Mucosa of descending colon (tissue), 3 donors: ENCODE data around the gene ARL13A. TPM values are rescaled to one million over a fixed set of nuclear protein-coding genes. Genes with fewer than 3 reads are reported as not detected.

Experiments
- ATAC-seq: fragments of 200-7000 bp; cut with Tn5 transposase; one replicate; pipeline ENCODE4 v1.9.1; 2020; ENCODE audit warnings: mild to moderate bottlenecking, moderate library complexity
- DNase-seq, 3 donors: peaks; one replicate each; pipeline ENCODE4 v3.0.0-alpha.2; 2020
- H3K36me3 ChIP-seq: fragments of 200-600 bp; one replicate; pipeline ENCODE4 v1.8.0; 2021; ENCODE audit warnings: low read depth, mild to moderate bottlenecking
- H3K4me1 ChIP-seq: fragments of 200-600 bp; one replicate; pipeline ENCODE4 v1.8.0; 2021; ENCODE audit warnings: low read depth, mild to moderate bottlenecking
- H3K4me3 ChIP-seq: fragments of 200-600 bp; one replicate; pipeline ENCODE4 v1.8.0; 2021; ENCODE audit warnings: mild to moderate bottlenecking
- H3K9me3 ChIP-seq: fragments of 200-600 bp; one replicate; pipeline ENCODE4 v1.8.0; 2021; ENCODE audit warnings: mild to moderate bottlenecking
- intact Hi-C, 2 donors: fragments of 100-400 bp; cut with DNase I in 1 of 2; cut with micrococcal nuclease in 1 of 2; formaldehyde crosslinking; loops; one replicate each; pipeline versions ENCODE4 v1.11.0 to v1.11.1; 2022; cut with DNase I, micrococcal nuclease
- total RNA-seq, 3 donors: library from RNA; stranded (reverse); fragmentation: NEBNext Ultra II Directional in 2 of 3; extraction: Animal tissue kit (Norgen Biotek cat#: 25700) in 2 of 3; gene quantifications; one replicate each; pipeline versions ENCODE4 v1.2.1 to v1.2.4, GENCODE V29; 2021 to 2023
- TF ChIP-seq, protein P1 (sequence below): fragments of 200-600 bp; IDR thresholded peaks from one replicate; pipeline ENCODE4 v1.8.0; 2022; ENCODE audit warnings: antibody characterized with exemption, mild to moderate bottlenecking
- donor health status: DM: no; HTN: no; CAD: no; lungs with moderate emphysema.
- donor health status: DM: no; HTN: no; CAD: no.
- donor health status: DM: no; HTN: yes; CAD: no.

ARL13A gene
- total RNA-seq, 3 donors from 2014 or later, result not detected

DNA sequence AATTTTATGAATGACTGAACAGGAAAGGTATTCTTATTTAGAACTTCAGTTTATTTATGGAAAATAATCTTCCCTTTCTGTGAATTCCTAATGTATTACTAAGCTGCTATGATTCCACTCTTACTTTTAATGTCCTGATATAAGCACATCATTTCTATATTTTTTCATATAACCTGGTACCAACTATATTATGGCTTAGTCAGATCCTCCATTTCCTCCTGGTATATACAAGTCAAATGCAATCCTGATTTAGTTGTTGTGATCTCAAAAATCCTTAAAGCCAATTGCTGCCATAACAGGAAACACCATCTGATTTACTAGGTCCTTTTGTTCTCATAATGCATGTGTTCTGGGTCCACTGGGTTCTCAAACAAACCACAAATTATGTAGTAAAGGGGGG is 55.6 kb downstream of the ARL13A start:
- no peaks in the 10 kb centered on the region for H3K4me1 ChIP-seq
- ATAC-seq (no peak), DNase-seq (no peak)
- no peaks in the 10 kb centered on the region for H3K36me3 ChIP-seq
- H3K9me3 ChIP-seq, result no peaks in the 10 kb centered on the region
- H3K4me3 ChIP-seq, result no peak overlapping the region
- intact Hi-C loops, result no loop called here
- TF ChIP-seq, protein P1, sequence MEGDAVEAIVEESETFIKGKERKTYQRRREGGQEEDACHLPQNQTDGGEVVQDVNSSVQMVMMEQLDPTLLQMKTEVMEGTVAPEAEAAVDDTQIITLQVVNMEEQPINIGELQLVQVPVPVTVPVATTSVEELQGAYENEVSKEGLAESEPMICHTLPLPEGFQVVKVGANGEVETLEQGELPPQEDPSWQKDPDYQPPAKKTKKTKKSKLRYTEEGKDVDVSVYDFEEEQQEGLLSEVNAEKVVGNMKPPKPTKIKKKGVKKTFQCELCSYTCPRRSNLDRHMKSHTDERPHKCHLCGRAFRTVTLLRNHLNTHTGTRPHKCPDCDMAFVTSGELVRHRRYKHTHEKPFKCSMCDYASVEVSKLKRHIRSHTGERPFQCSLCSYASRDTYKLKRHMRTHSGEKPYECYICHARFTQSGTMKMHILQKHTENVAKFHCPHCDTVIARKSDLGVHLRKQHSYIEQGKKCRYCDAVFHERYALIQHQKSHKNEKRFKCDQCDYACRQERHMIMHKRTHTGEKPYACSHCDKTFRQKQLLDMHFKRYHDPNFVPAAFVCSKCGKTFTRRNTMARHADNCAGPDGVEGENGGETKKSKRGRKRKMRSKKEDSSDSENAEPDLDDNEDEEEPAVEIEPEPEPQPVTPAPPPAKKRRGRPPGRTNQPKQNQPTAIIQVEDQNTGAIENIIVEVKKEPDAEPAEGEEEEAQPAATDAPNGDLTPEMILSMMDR, result no peak

DNA sequence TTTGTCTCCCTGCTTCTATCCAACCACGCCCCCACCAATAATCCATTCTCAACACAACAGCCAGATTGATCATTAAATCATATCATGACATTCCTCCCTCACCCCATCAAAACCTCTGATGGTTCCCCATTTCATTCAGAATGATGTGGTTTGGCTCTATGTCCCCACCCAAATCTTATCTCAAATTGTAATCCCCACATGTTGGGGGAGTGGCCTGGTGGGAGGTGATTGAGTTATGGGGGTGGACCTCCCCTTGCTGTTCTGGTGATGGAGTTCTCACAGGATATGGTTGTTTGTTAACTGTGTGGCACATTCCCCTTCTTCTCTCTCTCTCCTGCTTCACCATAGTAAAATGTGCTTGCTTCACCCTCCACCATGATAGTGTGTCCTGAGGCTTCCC is 59.1 kb downstream of the ARL13A start:
- Histone ChIP-seq H3K4me3 (no peak overlapping the region), H3K9me3 (no peaks in the 10 kb centered on the region), H3K36me3 (no peaks in the 10 kb centered on the region), H3K4me1 (no peaks in the 10 kb centered on the region)
- TF ChIP-seq, protein P1, result no peak
- DNase-seq (no peak), ATAC-seq (no peak)
- intact Hi-C loops, result no loop called here

DNA sequence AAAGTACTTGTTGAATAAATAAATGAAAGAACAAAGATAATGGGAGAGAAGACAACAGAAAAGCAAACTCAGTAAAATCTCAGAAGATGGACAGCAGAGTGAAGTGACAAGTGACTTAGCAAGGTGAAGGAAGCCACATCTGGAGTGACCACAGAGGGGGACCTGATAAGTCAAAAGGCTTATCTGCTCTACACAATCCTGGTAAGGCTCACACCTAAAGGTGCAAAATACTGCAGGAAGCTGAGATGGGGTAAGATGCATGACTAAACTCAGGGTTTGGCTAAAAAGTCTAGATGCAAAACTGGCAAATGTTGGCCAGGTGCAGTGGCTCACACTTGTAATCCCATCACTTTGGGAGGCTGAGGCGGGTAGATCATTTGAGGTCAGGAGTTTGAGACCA is 60.2 kb downstream of the ARL13A start:
- intact Hi-C loops, result no loop called here
- no peak overlapping the region for H3K4me3 ChIP-seq
- no peaks in the 10 kb centered on the region for H3K9me3 ChIP-seq
- DNase-seq (no peak), ATAC-seq (no peak)
- H3K36me3 ChIP-seq, result no peaks in the 10 kb centered on the region
- TF ChIP-seq, protein P1, result no peak
- no peaks in the 10 kb centered on the region for H3K4me1 ChIP-seq

DNA sequence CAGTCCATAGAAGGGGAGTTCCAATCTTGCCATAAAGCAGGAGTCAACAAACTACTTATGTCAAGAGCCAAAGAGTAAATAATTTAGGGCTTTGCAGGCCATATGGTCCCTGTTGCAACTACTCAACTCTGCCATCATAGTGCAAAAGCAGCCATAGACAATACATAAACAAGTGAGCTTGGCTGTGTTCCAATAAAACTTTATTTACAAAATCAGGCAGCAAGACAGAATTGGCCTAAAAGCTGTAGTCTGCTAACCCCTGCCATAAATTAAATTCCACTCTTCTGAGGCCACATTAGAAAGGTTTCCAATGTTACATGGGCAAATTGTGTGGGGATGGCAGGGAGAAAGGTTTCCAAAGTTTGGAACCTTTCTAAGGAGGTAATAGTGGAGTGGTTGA is 67.7 kb downstream of the ARL13A start:
- ATAC-seq, result no peak
- no peaks in the 10 kb centered on the region for H3K36me3 ChIP-seq
- intact Hi-C loops, result no loop called here

DNA sequence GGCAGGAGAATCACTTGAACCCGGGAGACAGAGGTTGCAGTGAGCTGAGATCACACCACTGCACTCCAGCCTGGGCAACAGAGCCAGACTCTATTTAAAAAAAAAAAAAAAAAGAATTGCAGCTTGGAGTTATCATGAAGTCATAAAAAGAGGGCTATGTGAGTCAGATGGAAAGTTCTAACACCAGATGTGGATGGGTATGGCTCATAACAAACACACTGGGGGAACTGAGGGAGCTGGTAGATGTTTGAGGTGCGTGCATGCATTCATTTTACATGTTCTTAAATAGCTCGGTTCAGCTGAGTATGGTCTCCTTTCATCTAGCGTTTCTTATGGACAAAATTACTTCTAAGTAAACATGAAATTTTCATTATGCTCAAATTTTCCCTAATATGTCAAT is 70.7 kb downstream of the ARL13A start:
- DNase-seq (no peak), ATAC-seq (no peak)
- H3K9me3 ChIP-seq, result no peaks in the 10 kb centered on the region
- no peaks in the 10 kb centered on the region for H3K4me1 ChIP-seq
- H3K4me3 ChIP-seq, result no peak overlapping the region
- TF ChIP-seq, protein P1, result no peak
- intact Hi-C loops, result no loop called here
- no peaks in the 10 kb centered on the region for H3K36me3 ChIP-seq

More for the DNA sequence above, 67.7 kb downstream of the ARL13A start:
- Histone ChIP-seq H3K9me3 (no peaks in the 10 kb centered on the region), H3K4me1 (no peaks in the 10 kb centered on the region), H3K4me3 (no peak overlapping the region)
- TF ChIP-seq, protein P1, result no peak
- DNase-seq, result no peak

Other genes starting within 250 kb of the ARL13A start
- 10 to 100 TPM; 35.7 to 47.1 (median 44.3) TPM for gene SYTL4, start 237.6 kb upstream of the ARL13A start, total RNA-seq
- 10 to 100 TPM; 16.7 to 24.0 (median 23.9) TPM for gene CSTF2, start 149.3 kb upstream of the ARL13A start, total RNA-seq
- 100 to 1,000 TPM in 1 of 3 donors, 10 to 100 TPM in 2; 27.8 to 109 (median 96.7) TPM for gene NOX1, start 95.3 kb upstream of the ARL13A start, total RNA-seq
- 1 to 10 TPM in 2 of 3 donors, under 1 TPM in 1; 0.73 to 3.4 (median 3.3) TPM for gene XKRX, start 40.8 kb upstream of the ARL13A start, total RNA-seq
- gene TRMT2B, start 82.4 kb downstream of the ARL13A start, total RNA-seq, result 10 to 100 TPM; 21.9 to 29.4 (median 26.7) TPM
- gene TMEM35A, start 109.2 kb downstream of the ARL13A start, total RNA-seq, result 10 to 100 TPM in 1 of 3 donors, 1 to 10 TPM in 2; 1.4 to 40.6 (median 3.0) TPM
- gene CENPI, start 128.5 kb downstream of the ARL13A start, total RNA-seq, result 1 to 10 TPM; 2.2 to 6.9 (median 2.8) TPM